ENCODE data around the gene TULP4. TPM values are rescaled to one million over a fixed set of nuclear protein-coding genes. Genes with fewer than 3 reads are reported as not detected.

TULP4 gene
- total RNA-seq, 1 experiment from 2014 or later: 52.8 TPM

- TF ChIP-seq SOX15 (CRISPR knock-in tag; IDR thresholded peaks at IDR 0.05) (no peak), ETV6 (CRISPR knock-in tag; IDR thresholded peaks at IDR 0.05) (no peak), IRF2 (CRISPR knock-in tag; IDR thresholded peaks at IDR 0.05; ENCODE audit: borderline replicate concordance, low read depth) (no peak), ZNF423 (CRISPR knock-in tag; IDR thresholded peaks at IDR 0.05) (no peak), PRDM15 (CRISPR knock-in tag; IDR thresholded peaks at IDR 0.05) (no peak)
These were observed 57.0 kb downstream of the TULP4 start (continued) for GRCh38 chr6:158369241-158369640.

- DNase-seq (ENCODE audit: low spot score) (no peak), ATAC-seq (no peak)
- no peaks in the 10 kb centered on the region for H3K9me3 Mint-ChIP-seq
- no peak for TF ChIP-seq MLX (CRISPR knock-in tag; IDR thresholded peaks at IDR 0.05)
- TF ChIP-seq ZNF423 (CRISPR knock-in tag; IDR thresholded peaks at IDR 0.05): no peak
- TF ChIP-seq ZNF317 (CRISPR knock-in tag; IDR thresholded peaks at IDR 0.05; ENCODE audit: borderline replicate concordance, low read depth): no peak
- no peak for TF ChIP-seq IRF2 (CRISPR knock-in tag; IDR thresholded peaks at IDR 0.05; ENCODE audit: borderline replicate concordance, low read depth)
- TF ChIP-seq ZBTB21 (CRISPR knock-in tag; IDR thresholded peaks at IDR 0.05; ENCODE audit: borderline replicate concordance): no peak
- no peak for TF ChIP-seq E2F5 (CRISPR knock-in tag; IDR thresholded peaks at IDR 0.05)
- TF ChIP-seq CREB1 (CRISPR knock-in tag; IDR thresholded peaks at IDR 0.05): no peak
- no peak for TF ChIP-seq KAT7 (CRISPR knock-in tag; IDR thresholded peaks at IDR 0.05; ENCODE audit: borderline replicate concordance)
- TF ChIP-seq CBFB (CRISPR knock-in tag; IDR thresholded peaks at IDR 0.05; ENCODE audit: low read depth): no peak
- no peak for TF ChIP-seq FOXP1 (CRISPR knock-in tag; IDR thresholded peaks at IDR 0.05; ENCODE audit: borderline replicate concordance)
- TF ChIP-seq ZNF219 (CRISPR knock-in tag; IDR thresholded peaks at IDR 0.05; ENCODE audit: borderline replicate concordance): no peak
- TF ChIP-seq SOX15 (CRISPR knock-in tag; IDR thresholded peaks at IDR 0.05): no peak
- TF ChIP-seq ATF3 (CRISPR knock-in tag; conservative IDR thresholded peaks at IDR 0.05): no peak
- no peak for TF ChIP-seq ATF2 (CRISPR knock-in tag; IDR thresholded peaks at IDR 0.05; ENCODE audit: borderline replicate concordance, low read depth)
- no peak for TF ChIP-seq ATF1 (CRISPR knock-in tag; IDR thresholded peaks at IDR 0.05)
- no peak for TF ChIP-seq PRRX2 (CRISPR knock-in tag; IDR thresholded peaks at IDR 0.05)
- no peak for TF ChIP-seq AR (CRISPR knock-in tag; IDR thresholded peaks at IDR 0.05)
- TF ChIP-seq FOXJ3 (CRISPR knock-in tag; IDR thresholded peaks at IDR 0.05; ENCODE audit: borderline replicate concordance): no peak
- no peak for TF ChIP-seq GABPB1 (CRISPR knock-in tag; IDR thresholded peaks at IDR 0.05)
- no peak for TF ChIP-seq ZBTB43 (CRISPR knock-in tag; IDR thresholded peaks at IDR 0.05)
- ChIA-PET POLR2A (no interaction called here), CTCF (no interaction called here)
- no peaks in the 10 kb centered on the region for H3K36me3 Mint-ChIP-seq
- no peak overlapping the region for H3K4me3 Mint-ChIP-seq
- H3K27me3 Mint-ChIP-seq (ENCODE audit: low read depth): no peaks in the 10 kb centered on the region
- H3K4me1 Mint-ChIP-seq: no peaks in the 10 kb centered on the region
- no peak overlapping the region for H3K27ac Mint-ChIP-seq
These were observed 58.5 kb downstream of the TULP4 start for GRCh38 chr6:158370805-158371204.
